ENCODE data around the gene GJB4. TPM values are rescaled to one million over a fixed set of nuclear protein-coding genes. Genes with fewer than 3 reads are reported as not detected.

Gene GJB4
- total RNA-seq, 1 donor from 2014 or later: not detected

DNA sequence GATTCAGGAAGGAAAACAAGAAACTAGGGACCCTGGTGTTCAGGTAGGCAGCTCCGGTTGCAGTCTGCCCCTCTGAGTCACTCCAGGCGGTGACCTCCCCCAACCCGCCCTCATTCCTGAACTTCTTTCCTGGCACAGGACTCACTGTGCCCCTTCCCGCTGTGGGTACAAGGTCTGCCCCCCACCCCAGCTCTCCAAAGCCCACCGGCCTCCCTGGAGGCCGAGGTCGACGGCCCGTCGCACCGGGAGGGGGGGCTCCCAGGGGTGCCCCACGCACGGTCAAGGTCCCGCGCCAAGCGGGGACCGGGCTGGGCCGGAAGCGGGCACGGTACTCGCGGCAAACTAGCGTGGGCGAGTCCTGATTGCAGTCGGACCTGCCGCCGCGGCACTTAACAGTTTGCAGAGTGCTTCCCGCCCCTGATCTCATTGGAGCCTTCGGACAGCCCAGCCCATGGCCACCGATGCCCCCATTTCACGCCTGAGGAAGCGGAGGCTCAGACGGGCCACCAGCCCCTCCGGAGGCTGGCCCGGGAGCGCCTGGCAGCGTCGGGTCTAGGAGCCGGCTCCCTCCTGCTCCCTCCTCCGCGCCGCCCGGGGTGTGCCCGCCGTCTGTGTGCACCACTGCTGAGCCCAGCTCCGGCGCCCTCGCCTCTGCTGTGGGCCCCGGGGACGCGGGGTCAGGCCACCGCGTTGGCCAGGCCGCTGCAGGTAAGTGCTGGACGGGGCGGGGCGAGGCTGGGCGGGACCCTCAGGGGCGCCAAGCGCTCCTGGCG, 21.7 kb downstream of the GJB4 start, which contains the start of gene GJB3:
Gene GJB3, plus strand, starts transcription at position 144 of the 773 bp plus-strand sequence. CDS start 3,549 bp downstream, outside the sequence.
- Mint-ChIP-seq H3K27ac (ENCODE audit: unreplicated experiment) (no peak within 1 kb of the TSS), H3K9me3 (ENCODE audit: unreplicated experiment) (no peaks in the 10 kb centered on the region), H3K4me1 (ENCODE audit: unreplicated experiment) (peaks cover 4% of the 10 kb centered on the region), H3K4me3 (ENCODE audit: unreplicated experiment) (peak within 1 kb of the TSS; percentile 29), H3K27me3 (ENCODE audit: unreplicated experiment) (peaks cover 49% of the 10 kb centered on the region), H3K36me3 (ENCODE audit: unreplicated experiment) (no peaks in the 10 kb centered on the region)
- TF ChIP-seq, protein P1, sequence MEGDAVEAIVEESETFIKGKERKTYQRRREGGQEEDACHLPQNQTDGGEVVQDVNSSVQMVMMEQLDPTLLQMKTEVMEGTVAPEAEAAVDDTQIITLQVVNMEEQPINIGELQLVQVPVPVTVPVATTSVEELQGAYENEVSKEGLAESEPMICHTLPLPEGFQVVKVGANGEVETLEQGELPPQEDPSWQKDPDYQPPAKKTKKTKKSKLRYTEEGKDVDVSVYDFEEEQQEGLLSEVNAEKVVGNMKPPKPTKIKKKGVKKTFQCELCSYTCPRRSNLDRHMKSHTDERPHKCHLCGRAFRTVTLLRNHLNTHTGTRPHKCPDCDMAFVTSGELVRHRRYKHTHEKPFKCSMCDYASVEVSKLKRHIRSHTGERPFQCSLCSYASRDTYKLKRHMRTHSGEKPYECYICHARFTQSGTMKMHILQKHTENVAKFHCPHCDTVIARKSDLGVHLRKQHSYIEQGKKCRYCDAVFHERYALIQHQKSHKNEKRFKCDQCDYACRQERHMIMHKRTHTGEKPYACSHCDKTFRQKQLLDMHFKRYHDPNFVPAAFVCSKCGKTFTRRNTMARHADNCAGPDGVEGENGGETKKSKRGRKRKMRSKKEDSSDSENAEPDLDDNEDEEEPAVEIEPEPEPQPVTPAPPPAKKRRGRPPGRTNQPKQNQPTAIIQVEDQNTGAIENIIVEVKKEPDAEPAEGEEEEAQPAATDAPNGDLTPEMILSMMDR (IDR thresholded peaks at IDR 0.05): no peak
- DNase-seq (ENCODE audit: extremely low spot score, unreplicated experiment): no peak

DNA sequence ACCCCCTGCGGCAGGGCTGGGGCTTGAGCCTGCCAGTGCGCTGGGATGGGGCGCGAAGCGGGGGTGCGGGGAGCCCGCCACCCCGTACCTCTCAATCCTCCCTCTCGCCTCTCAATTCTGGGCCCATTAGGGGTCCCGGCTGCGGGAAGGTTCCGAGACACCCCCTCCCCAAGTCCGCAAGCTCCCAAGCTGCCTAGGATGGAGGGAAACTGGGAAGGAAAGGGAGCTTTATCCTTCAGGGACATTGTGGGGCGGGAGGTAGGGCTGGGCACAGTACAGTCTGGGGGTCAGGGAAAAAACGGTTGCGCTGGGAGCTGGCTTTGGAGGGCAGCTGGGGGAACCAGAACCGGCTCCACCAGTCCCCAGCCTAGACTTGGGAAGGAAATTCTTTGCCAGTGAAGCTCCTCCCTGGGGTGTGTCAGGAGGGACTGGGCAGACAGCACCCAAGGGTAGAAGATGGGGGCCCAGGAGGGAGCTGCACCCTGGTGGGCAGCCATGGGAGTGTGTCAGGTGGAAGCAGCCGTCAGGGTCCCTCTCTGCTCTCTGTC, 22.4 kb downstream of the GJB4 start:
- H3K36me3 Mint-ChIP-seq (ENCODE audit: unreplicated experiment): no peaks in the 10 kb centered on the region
- peaks cover 49% of the 10 kb centered on the region for H3K27me3 Mint-ChIP-seq (ENCODE audit: unreplicated experiment)
- H3K4me1 Mint-ChIP-seq (ENCODE audit: unreplicated experiment): peaks cover 6% of the 10 kb centered on the region
- TF ChIP-seq, protein P1 (IDR thresholded peaks at IDR 0.05): no peak
- H3K4me3 Mint-ChIP-seq (ENCODE audit: unreplicated experiment): no peak overlapping the region
- DNase-seq (ENCODE audit: extremely low spot score, unreplicated experiment): no peak
- H3K9me3 Mint-ChIP-seq (ENCODE audit: unreplicated experiment): no peaks in the 10 kb centered on the region
- H3K27ac Mint-ChIP-seq (ENCODE audit: unreplicated experiment): no peak overlapping the region

DNA sequence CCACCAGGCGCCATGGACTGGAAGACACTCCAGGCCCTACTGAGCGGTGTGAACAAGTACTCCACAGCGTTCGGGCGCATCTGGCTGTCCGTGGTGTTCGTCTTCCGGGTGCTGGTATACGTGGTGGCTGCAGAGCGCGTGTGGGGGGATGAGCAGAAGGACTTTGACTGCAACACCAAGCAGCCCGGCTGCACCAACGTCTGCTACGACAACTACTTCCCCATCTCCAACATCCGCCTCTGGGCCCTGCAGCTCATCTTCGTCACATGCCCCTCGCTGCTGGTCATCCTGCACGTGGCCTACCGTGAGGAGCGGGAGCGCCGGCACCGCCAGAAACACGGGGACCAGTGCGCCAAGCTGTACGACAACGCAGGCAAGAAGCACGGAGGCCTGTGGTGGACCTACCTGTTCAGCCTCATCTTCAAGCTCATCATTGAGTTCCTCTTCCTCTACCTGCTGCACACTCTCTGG, 25.2 kb downstream of the GJB4 start:
- Mint-ChIP-seq H3K27me3 (ENCODE audit: unreplicated experiment) (peaks cover 29% of the 10 kb centered on the region), H3K27ac (ENCODE audit: unreplicated experiment) (no peak overlapping the region), H3K36me3 (ENCODE audit: unreplicated experiment) (no peaks in the 10 kb centered on the region), H3K4me3 (ENCODE audit: unreplicated experiment) (no peak overlapping the region), H3K4me1 (ENCODE audit: unreplicated experiment) (peaks cover 12% of the 10 kb centered on the region), H3K9me3 (ENCODE audit: unreplicated experiment) (no peaks in the 10 kb centered on the region)
- TF ChIP-seq, protein P1 (IDR thresholded peaks at IDR 0.05): no peak
- no peak for DNase-seq (ENCODE audit: extremely low spot score, unreplicated experiment)

DNA sequence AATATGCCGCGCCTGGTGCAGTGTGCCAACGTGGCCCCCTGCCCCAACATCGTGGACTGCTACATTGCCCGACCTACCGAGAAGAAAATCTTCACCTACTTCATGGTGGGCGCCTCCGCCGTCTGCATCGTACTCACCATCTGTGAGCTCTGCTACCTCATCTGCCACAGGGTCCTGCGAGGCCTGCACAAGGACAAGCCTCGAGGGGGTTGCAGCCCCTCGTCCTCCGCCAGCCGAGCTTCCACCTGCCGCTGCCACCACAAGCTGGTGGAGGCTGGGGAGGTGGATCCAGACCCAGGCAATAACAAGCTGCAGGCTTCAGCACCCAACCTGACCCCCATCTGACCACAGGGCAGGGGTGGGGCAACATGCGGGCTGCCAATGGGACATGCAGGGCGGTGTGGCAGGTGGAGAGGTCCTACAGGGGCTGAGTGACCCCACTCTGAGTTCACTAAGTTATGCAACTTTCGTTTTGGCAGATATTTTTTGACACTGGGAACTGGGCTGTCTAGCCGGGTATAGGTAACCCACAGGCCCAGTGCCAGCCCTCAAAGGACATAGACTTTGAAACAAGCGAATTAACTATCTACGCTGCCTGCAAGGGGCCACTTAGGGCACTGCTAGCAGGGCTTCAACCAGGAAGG, 25.8 kb downstream of the GJB4 start:
- Mint-ChIP-seq H3K36me3 (ENCODE audit: unreplicated experiment) (no peaks in the 10 kb centered on the region), H3K4me3 (ENCODE audit: unreplicated experiment) (no peak overlapping the region), H3K9me3 (ENCODE audit: unreplicated experiment) (no peaks in the 10 kb centered on the region), H3K27ac (ENCODE audit: unreplicated experiment) (no peak overlapping the region), H3K4me1 (ENCODE audit: unreplicated experiment) (peaks cover 12% of the 10 kb centered on the region), H3K27me3 (ENCODE audit: unreplicated experiment) (peaks cover 23% of the 10 kb centered on the region)
- TF ChIP-seq, protein P1 (IDR thresholded peaks at IDR 0.05): no peak
- DNase-seq (ENCODE audit: extremely low spot score, unreplicated experiment): no peak
